H1 (cell line): ENCODE data around the gene IL19. TPM values are rescaled to one million over a fixed set of nuclear protein-coding genes. Genes with fewer than 3 reads are reported as not detected.
"Not testable (repeated sequence)": the region's sequence is repeated elsewhere in the genome, so short reads cannot be mapped to it uniquely, and the experiment has no call there.

ENCODE experiments used
- CTCF ChIA-PET: fragments of 300-600 bp; sonication (Branson Sonifier 250); formaldehyde crosslinking; loops from one replicate; lab custom pipeline; 2021; ENCODE audit not compliant: partially characterized antibody; lab: Charles Lee
- POLR2A ChIA-PET: fragments of 300-600 bp; sonication (Branson Sonifier 250); formaldehyde crosslinking; loops from one replicate; lab custom pipeline; 2021; ENCODE audit warnings: inconsistent platforms; ENCODE audit not compliant: partially characterized antibody; lab: Charles Lee
- DNase-seq, 2 experiments: peaks; one replicate each; pipeline versions ENCODE4 v3.0.0 to v3.0.0-alpha.2; 2010 to 2022; ENCODE audit warnings: low spot score in 2 of 2, low read depth in 1 of 2, mixed read lengths in 1 of 2
- FAIRE-seq: peaks from 2 replicates; lab custom pipeline; 2011; peaks lifted over from hg19 to GRCh38; lab: Jason Lieb, UNC
- H2AFZ ChIP-seq: 2 replicates; pipeline ENCODE4 v1.8.1; 2012; ENCODE audit warnings: low read length, inconsistent platforms
- H2AK5ac ChIP-seq: 2 replicates; pipeline ENCODE4 v1.6.1; 2013; ENCODE audit warnings: low read depth, low read length
- H2BK120ac ChIP-seq: replicated peaks from 2 replicates; pipeline ENCODE3; 2013; ENCODE audit warnings: low read depth, low read length, inconsistent platforms
- H2BK12ac ChIP-seq: 2 replicates; pipeline ENCODE4 v1.6.1; 2013; ENCODE audit warnings: low read depth, low read length
- H2BK15ac ChIP-seq: 2 replicates; pipeline ENCODE4 v1.6.1; 2013; ENCODE audit warnings: low read length
- H2BK20ac ChIP-seq: 2 replicates; pipeline ENCODE4 v1.6.1; 2013; ENCODE audit warnings: low read length
- H2BK5ac ChIP-seq: 2 replicates; pipeline ENCODE4 v1.6.1; 2013; ENCODE audit warnings: low read depth, low read length
- H3K14ac ChIP-seq: 2 replicates; pipeline ENCODE4 v1.6.1; 2013; ENCODE audit warnings: inconsistent platforms; ENCODE audit not compliant: insufficient read length
- H3K18ac ChIP-seq: 2 replicates; pipeline ENCODE4 v1.6.1; 2013; ENCODE audit warnings: low read length; ENCODE audit errors: extremely low read depth
- H3K23ac ChIP-seq: 2 replicates; pipeline ENCODE4 v1.6.1; 2013; ENCODE audit warnings: inconsistent platforms; ENCODE audit not compliant: insufficient read length
- H3K23me2 ChIP-seq: 2 replicates; pipeline ENCODE4 v1.6.1; 2013; ENCODE audit warnings: low read depth, low read length
- H3K27ac ChIP-seq: 2 replicates; pipeline ENCODE4 v1.6.1; 2011; ENCODE audit warnings: low read depth, low read length, inconsistent platforms
- H3K27me3 ChIP-seq, 4 experiments: replicated peaks in 1 of 4; 1 replicate in 1 of 4; 2 replicates in 3 of 4; pipeline versions ENCODE4 v1.6.1 to v1.8.1; 2011 to 2013; ENCODE audit warnings: low read length in 3 of 4, mild to moderate bottlenecking in 3 of 4, inconsistent platforms in 2 of 4, mixed read lengths in 2 of 4, moderate library complexity in 1 of 4; ENCODE audit not compliant: control insufficient read depth in 3 of 4, insufficient read depth in 3 of 4; ENCODE audit errors: extremely low read depth in 1 of 4
- H3K36me3 ChIP-seq, 4 experiments: 2 replicates each; pipeline versions ENCODE4 v1.6.1 to v1.8.1; 2011 to 2013; ENCODE audit warnings: mild to moderate bottlenecking in 4 of 4, low read length in 3 of 4, moderate library complexity in 2 of 4, control low read depth in 1 of 4, inconsistent platforms in 1 of 4; ENCODE audit not compliant: insufficient read depth in 4 of 4, control insufficient read depth in 2 of 4
- H3K4ac ChIP-seq: replicated peaks from 2 replicates; pipeline ENCODE3; 2013; ENCODE audit warnings: low read length, low read depth, mixed read lengths, inconsistent platforms; ENCODE audit not compliant: insufficient read length
- H3K4me1 ChIP-seq, 4 experiments: replicated peaks in 1 of 4; 1 replicate in 1 of 4; 2 replicates in 3 of 4; pipeline versions ENCODE4 v1.6.1 to v1.8.1; 2011 to 2013; ENCODE audit warnings: low read length in 3 of 4, inconsistent platforms in 2 of 4, mixed read lengths in 1 of 4; ENCODE audit not compliant: insufficient read depth in 4 of 4, control insufficient read depth in 3 of 4
- H3K4me2 ChIP-seq, 2 experiments: 2 replicates each; pipeline versions ENCODE4 v1.6.1 to v1.8.1; 2011 to 2013; ENCODE audit warnings: low read depth in 2 of 2, low read length in 2 of 2, control low read depth in 1 of 2, inconsistent platforms in 1 of 2, mild to moderate bottlenecking in 1 of 2; ENCODE audit not compliant: insufficient read depth in 1 of 2
- H3K4me3 ChIP-seq, 4 experiments: fragments of 200-600, 300-600 bp in 1 of 4; sonication (generic), shearing (Covaris generic), sonication (Bioruptor Twin) in 1 of 4; 2 replicates each; pipeline versions ENCODE4 v1.5.1 to v1.8.1; 2011 to 2016; ENCODE audit warnings: low read length in 4 of 4, low read depth in 3 of 4, control low read depth in 2 of 4, inconsistent platforms in 2 of 4, mild to moderate bottlenecking in 2 of 4, mixed read lengths in 1 of 4, moderate library complexity in 1 of 4; ENCODE audit not compliant: insufficient read depth in 2 of 4; ENCODE audit errors: extremely low read depth in 1 of 4
- H3K56ac ChIP-seq: replicated peaks from 2 replicates; pipeline ENCODE3; 2013; ENCODE audit warnings: low read depth, mild to moderate bottlenecking, mixed read lengths, low read length, inconsistent platforms; ENCODE audit not compliant: insufficient read length
- H3K79me1 ChIP-seq: 2 replicates; pipeline ENCODE4 v1.6.1; 2013; ENCODE audit warnings: low read depth, low read length, control low read depth
- H3K79me2 ChIP-seq, 2 experiments: 2 replicates each; pipeline versions ENCODE4 v1.6.1 to v1.8.1; 2012 to 2013; ENCODE audit warnings: low read length in 2 of 2, mild to moderate bottlenecking in 2 of 2, inconsistent platforms in 1 of 2; ENCODE audit not compliant: insufficient read depth in 2 of 2, control insufficient read depth in 1 of 2
- H3K9ac ChIP-seq, 4 experiments: replicated peaks in 1 of 4; 1 replicate in 1 of 4; 2 replicates in 3 of 4; pipeline versions ENCODE4 v1.6.1 to v1.8.1; 2011 to 2013; ENCODE audit warnings: low read depth in 3 of 4, low read length in 3 of 4, control low read depth in 2 of 4, mild to moderate bottlenecking in 2 of 4, moderate library complexity in 2 of 4, inconsistent platforms in 1 of 4; ENCODE audit errors: extremely low read depth in 1 of 4
- H3K9me3 ChIP-seq, 2 experiments: 2 replicates each; pipeline versions ENCODE4 v1.6.1 to v1.8.1; 2012 to 2013; ENCODE audit warnings: mild to moderate bottlenecking in 2 of 2, moderate library complexity in 2 of 2, control low read depth in 1 of 2, inconsistent platforms in 1 of 2, low read depth in 1 of 2, low read length in 1 of 2, mixed read lengths in 1 of 2; ENCODE audit not compliant: insufficient read depth in 2 of 2
- H4K20me1 ChIP-seq, 2 experiments: replicated peaks in 1 of 2; 2 replicates each; pipeline versions ENCODE3 to v1.8.1; 2011 to 2013; ENCODE audit warnings: inconsistent platforms in 2 of 2, low read length in 2 of 2, mild to moderate bottlenecking in 1 of 2; ENCODE audit not compliant: insufficient read depth in 2 of 2, control insufficient read depth in 1 of 2
- H4K5ac ChIP-seq: 2 replicates; pipeline ENCODE4 v1.6.1; 2013; ENCODE audit warnings: low read length, low read depth, mixed read lengths, inconsistent platforms; ENCODE audit not compliant: insufficient read length
- H4K8ac ChIP-seq: 2 replicates; pipeline ENCODE4 v1.8.0; 2013; ENCODE audit warnings: mild to moderate bottlenecking, moderate library complexity, low read length, inconsistent platforms; ENCODE audit not compliant: insufficient read depth; ENCODE audit errors: extremely low read depth
- H4K91ac ChIP-seq: replicated peaks from 2 replicates; pipeline ENCODE3; 2013; ENCODE audit warnings: low read length, mixed read lengths, inconsistent platforms; ENCODE audit not compliant: insufficient read length
- WGBS, 2 experiments: shearing (Covaris generic) in 1 of 2; methylation state at CpG; one replicate each; pipeline versions ENCODE4 v1.1.6 to v1.1.7; 2013 to 2015; ENCODE audit warnings: low lambda C conversion rate in 2 of 2, mixed read lengths in 2 of 2, inconsistent platforms in 1 of 2, low coverage in 1 of 2, missing lambda C conversion rate in 1 of 2; ENCODE audit not compliant: insufficient replicate concordance in 2 of 2, insufficient coverage in 1 of 2, insufficient read length in 1 of 2; ENCODE audit errors: extremely low coverage in 1 of 2, missing lambda C conversion rate in 1 of 2; 5-methylcytosine and 5-hydroxymethylcytosine counted together
- polyA plus RNA-seq, 7 experiments: library from polyadenylated mRNA; depleted of rRNA in 3 of 7; stranded (reverse) in 5 of 7; unstranded in 2 of 7; fragments of >200 nt in 5 of 7; fragments of 200-250 nt in 2 of 7; gene quantifications; 1 replicate in 5 of 7; 2 replicates in 1 of 7; 4 replicates in 1 of 7; pipeline versions ENCODE4 v1.2.1 to v1.2.3, GENCODE V29; 2011 to 2013; ENCODE audit warnings: missing spikeins in 2 of 7, mixed read lengths in 2 of 7
- total RNA-seq: library from RNA; stranded (reverse); fragmentation: NEBNext Ultra II Directional; extraction: Animal tissue kit (Norgen Biotek cat#: 25700); gene quantifications from 2 replicates; pipeline ENCODE4 v1.2.1, GENCODE V29; 2021

Gene IL19
- total and polyA plus RNA-seq, 2 of the 8 experiments (the other 6 are each of a cell fraction or from before 2014, with no cell fraction given), result not detected

GRCh38 chr1:206852662-206853061 is 82.1 kb downstream of the IL19 start:
- POLR2A ChIA-PET, result interaction anchor here (1.1 kb wide), 1 partner anchor 14 kb away, joined by 3 read pairs; no protein-coding TSS in a partner anchor
- H2BK120ac ChIP-seq, H3K18ac ChIP-seq, FAIRE-seq, H2AK5ac ChIP-seq, H3K4me2 ChIP-seq, H3K36me3 ChIP-seq, H3K14ac ChIP-seq, H2BK20ac ChIP-seq, H4K5ac ChIP-seq, H2BK15ac ChIP-seq, H3K4me1 ChIP-seq, H3K4me3 ChIP-seq, H3K56ac ChIP-seq, H4K91ac ChIP-seq, H3K23ac ChIP-seq, H3K23me2 ChIP-seq, H3K9ac ChIP-seq, H3K79me1 ChIP-seq, H3K4ac ChIP-seq, H2BK12ac ChIP-seq, H2BK5ac ChIP-seq, H3K27ac ChIP-seq, H4K20me1 ChIP-seq, H3K79me2 ChIP-seq, DNase-seq, H3K27me3 ChIP-seq, H3K9me3 ChIP-seq, H2AFZ ChIP-seq, H4K8ac ChIP-seq: not testable (repeated sequence)
- WGBS, 2 experiments, result 91% methylated on average over 2 of the region's 2 CpGs; no CpG with 5 or more reads in 1 of the 2 experiments
- CTCF ChIA-PET, result interaction anchor here (2.6 to 7.7 kb wide), 3 partner anchors 12 to 126 kb away, joined by 8 to 60 read pairs (median 11); partner anchors contain the start of gene IL20

- H3K79me1 ChIP-seq, H4K91ac ChIP-seq, H3K14ac ChIP-seq, H3K4ac ChIP-seq, H2BK5ac ChIP-seq, H2BK12ac ChIP-seq, H4K20me1 ChIP-seq, FAIRE-seq, H3K4me1 ChIP-seq, DNase-seq, H3K4me3 ChIP-seq, H3K9ac ChIP-seq, H3K18ac ChIP-seq, H2BK20ac ChIP-seq, H3K79me2 ChIP-seq, H2AFZ ChIP-seq, H3K56ac ChIP-seq, H2BK120ac ChIP-seq, POLR2A ChIA-PET, H4K5ac ChIP-seq, H2BK15ac ChIP-seq, H3K27ac ChIP-seq, H3K9me3 ChIP-seq, H3K23ac ChIP-seq, H4K8ac ChIP-seq, H3K23me2 ChIP-seq, H3K36me3 ChIP-seq, H3K4me2 ChIP-seq, H3K27me3 ChIP-seq, H2AK5ac ChIP-seq: not testable (repeated sequence)
- CTCF ChIA-PET, result interaction anchor here (2.6 to 7.7 kb wide), 3 partner anchors 11 to 127 kb away, joined by 8 to 60 read pairs (median 11); partner anchors contain the start of gene IL20
These were observed 83.1 kb downstream of the IL19 start for GRCh38 chr1:206853696-206854095.
